AG08395 (cell line): ENCODE data around the gene ATP4A.
"Not testable (repeated sequence)": the region's sequence is repeated elsewhere in the genome, so short reads cannot be mapped to it uniquely, and the experiment has no call there.

Source experiments
- DNase-seq: peaks from one replicate; pipeline ENCODE4 v3.0.0; 2012; ENCODE audit warnings: mixed read lengths, low spot score

ATP4A gene

DNA sequence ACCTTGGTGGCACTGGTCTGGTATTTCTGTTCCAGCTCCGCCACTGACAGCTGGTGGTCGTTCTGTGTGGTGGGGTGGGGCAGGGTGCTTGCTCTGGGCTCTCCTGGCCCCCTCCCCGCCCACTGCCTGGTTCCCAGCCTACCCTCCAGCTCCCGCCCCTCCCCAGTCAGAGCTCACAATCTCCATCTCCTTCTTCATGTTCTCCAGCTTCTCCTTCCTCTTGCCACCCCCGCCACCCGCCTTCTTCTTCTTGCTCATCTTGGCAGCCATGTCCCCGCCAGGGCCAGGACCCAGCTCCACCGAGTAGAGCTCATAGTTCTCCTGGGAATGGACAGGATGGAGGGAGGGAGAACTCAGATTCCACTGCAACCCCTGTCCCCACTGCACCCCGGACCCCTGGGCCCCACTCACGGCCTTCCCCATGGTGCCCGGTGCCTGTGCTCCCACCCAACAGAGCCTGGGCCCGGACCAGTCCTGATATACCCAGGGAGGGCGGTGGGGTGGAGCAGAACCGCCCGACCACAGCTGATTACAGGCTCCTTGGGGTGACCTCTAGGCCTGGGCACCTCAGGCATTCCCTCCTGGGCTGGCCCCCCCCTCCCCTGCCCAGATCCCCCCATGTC is at the start of gene ATP4A:
Gene ATP4A (minus strand): TSS at position 452 of the 623 bp plus-strand sequence. CDS start 29 bp downstream, at position 423.
- DNase-seq = no peak

- DNase-seq = peak; percentile 98
Measured at GRCh38 chr19:35612559-35613321, 49.3 kb upstream of the ATP4A start, which contains the start of gene HAUS5. TSS of gene HAUS5 (plus strand) at chr19:35612735. CDS start at chr19:35612795, 60 bp downstream.

- DNase-seq = no peak
Measured at GRCh38 chr19:35612224-35612558, 48.7 kb upstream of the ATP4A start.

- DNase-seq = no peak
Measured at GRCh38 chr19:35609851-35610353, 46.4 kb upstream of the ATP4A start.

- DNase-seq = no peak
Measured at GRCh38 chr19:35608251-35608650, 44.8 kb upstream of the ATP4A start.

DNA sequence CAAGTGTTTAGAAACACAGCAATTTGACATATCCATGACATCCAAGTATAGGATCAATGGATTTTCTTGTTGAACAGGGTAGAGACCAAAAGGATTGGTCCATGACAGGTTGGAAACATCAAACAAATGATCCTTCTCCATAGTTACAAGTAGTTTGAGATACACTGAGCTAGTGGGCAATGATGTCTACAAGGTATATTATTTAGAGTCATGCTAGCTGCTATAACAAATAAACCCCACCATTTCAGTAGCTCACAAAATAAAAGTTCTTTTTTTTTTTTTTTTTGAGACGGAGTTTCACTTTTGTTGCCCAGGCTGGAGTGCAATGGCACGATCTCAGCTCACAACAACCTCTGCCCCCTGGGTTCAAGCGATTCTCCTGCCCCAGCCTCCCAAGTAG is 44.2 kb upstream of the ATP4A start:
- DNase-seq = no peak

DNA sequence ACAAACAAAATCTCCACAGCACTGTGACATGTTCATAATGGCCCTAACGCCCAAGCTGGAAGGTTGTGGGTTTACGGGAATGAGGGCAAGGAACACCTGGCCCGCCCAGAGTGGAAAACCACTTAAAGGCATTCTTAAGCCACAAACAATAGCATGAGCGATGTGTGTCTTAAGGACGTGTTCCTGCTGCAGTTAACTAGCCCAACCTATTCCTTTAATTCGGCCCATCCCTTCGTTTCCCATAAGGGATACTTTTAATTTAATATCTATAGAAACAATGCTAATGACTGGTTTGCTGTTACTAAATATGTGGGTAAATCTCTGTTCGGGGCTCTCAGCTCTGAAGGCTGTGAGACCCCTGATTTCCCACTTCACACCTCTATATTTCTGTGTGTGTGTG is 43.7 kb upstream of the ATP4A start:
- not testable (repeated sequence) for DNase-seq

DNA sequence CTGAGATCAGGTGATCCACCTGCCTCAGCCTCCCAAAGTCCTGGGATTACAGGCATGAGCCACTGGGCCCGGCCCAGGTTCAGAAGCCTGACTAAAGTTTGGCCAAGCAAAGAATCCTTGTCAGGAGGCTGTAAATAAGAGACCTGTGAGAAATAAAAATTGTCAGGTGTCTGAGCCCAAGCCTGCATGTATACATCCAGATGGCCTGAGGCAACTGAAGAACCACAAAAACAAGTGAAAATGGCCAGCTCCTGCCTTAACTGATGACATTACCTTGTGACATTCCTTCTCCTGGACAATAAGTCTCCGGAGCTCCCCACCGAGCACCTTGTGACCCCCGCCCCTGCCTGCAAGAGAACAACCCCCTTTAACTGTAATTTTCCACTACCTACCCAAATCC is 41.0 kb upstream of the ATP4A start:
- not testable (repeated sequence) for DNase-seq

GRCh38 chr19:35601971-35602370 is 38.5 kb upstream of the ATP4A start:
- DNase-seq = no peak

- peak; percentile 19 for DNase-seq
Measured at GRCh38 chr19:35596366-35596999, 33.0 kb upstream of the ATP4A start.

GRCh38 chr19:35595928-35596327 is 32.5 kb upstream of the ATP4A start:
- DNase-seq = no peak

- DNase-seq = not testable (repeated sequence)
Measured at GRCh38 chr19:35595026-35595425, 31.6 kb upstream of the ATP4A start.

DNA sequence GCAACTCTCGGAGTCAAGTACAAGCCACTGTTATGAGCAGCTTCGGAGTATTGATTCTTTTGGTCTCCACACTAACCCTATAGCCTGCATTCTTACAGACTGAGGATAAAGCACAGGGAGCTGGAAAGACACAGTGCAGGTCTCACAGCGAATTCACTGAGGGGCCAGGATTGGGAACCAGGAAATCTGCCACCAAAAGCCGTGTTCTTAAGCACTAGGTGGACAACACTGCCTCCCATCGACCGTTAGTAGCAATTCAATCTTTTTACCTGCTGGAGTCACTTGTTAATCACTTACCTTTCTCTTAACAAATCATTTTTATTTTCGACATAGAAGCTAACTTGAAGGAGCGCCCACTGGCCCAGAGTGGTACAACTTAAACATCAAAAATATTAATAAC is 28.8 kb upstream of the ATP4A start:
- peak; percentile 31 for DNase-seq

GRCh38 chr19:35590875-35591274 is 27.4 kb upstream of the ATP4A start:
- no peak for DNase-seq

- DNase-seq = no peak
Measured at GRCh38 chr19:35587321-35587720, 23.9 kb upstream of the ATP4A start.

- DNase-seq = no peak
Measured at GRCh38 chr19:35585848-35586247, 22.4 kb upstream of the ATP4A start, which contains the start of gene PMIS2. TSS of gene PMIS2 (plus strand) at chr19:35586173. CDS start at chr19:35586260, 87 bp downstream.

- no peak for DNase-seq
Measured at GRCh38 chr19:35582760-35583159, 19.3 kb upstream of the ATP4A start.

DNA sequence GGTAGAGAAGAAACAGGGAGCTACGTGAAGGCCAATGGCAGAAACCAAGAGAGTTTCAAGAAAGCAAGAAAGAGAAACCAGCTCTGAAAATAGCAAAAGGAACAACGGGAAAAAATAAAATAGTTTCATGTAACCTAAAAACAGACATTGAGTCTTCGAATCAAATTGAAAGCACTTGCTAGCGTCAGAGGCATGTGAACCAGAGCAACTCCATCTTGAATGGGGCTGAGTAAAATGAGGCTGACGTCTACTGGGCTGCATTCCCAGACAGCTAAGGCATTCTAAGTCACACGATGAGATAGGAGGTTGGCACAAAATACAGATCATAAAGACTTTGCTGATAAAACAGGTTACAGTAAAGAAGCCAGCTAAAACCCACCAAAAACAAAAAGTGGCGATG is 15.2 kb upstream of the ATP4A start:
- DNase-seq = no peak

DNA sequence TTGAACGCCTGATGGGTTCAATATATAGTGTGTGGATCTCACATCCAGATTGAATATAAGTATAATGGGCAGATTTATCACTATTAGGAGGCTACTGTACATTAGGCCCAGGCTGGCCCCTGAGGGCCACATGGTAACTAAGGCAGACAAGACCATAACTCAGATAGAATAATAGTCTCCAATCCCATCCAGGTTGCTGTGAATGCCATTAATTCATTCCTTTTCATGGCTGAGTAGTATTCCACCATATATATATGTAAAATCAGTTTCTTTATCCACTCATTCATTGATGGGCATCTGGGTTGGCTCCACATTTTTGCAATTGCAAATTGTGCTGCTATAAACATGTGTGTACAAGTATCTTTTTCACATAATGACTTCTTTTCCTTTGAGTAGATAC is 14.5 kb upstream of the ATP4A start:
- DNase-seq = no peak

DNA sequence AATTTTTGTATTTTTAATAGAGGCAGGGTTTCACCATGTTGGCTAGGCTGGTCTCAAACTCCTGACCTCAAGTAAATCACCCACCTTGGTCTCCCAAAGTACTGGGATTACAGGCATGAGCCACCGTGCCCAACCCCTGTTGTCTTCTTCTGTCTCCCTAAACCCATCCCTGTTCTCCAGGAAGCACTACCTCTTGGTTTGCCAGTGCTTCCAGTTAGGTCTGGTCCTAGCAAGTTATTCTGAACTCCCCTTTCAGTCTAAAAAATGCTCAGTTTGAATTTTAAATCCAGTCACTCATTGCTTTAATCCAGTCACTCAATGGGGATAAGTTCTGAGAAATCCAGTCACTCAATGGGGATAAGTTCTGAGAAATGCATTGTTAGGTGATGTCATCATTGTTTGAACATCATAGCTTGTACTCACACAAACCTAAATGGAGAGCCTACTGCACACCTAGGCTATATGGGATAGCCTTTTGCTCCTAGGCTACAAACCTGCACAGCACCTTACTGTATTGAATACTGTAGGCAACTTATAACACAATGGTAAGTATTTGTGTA is 8.0 kb upstream of the ATP4A start:
- no peak for DNase-seq

DNA sequence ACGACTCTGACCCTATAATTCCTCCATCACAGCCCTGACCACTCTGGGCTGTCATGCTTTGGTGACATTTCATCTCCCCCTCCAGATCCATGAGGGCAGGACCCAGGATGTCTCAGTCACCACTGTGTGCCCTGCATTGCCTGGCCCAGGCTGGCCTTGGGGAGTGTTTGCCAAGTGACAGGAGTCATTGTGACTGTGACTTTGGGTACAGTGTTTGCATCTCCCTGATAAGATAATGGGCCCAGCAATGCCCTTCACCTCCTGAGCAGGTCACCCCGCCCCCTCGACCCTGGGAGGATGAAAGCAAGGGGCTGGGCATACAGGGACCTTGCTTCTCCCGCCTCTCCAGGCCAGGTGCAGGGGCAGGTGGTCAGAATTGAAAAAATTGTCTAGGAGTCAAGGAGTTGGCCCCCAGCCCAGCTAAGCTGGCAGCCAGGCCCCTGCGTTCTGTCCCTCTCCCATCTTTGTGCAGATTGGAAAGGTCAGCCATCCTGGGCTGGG is 5.9 kb upstream of the ATP4A start:
- DNase-seq = no peak

- DNase-seq = no peak
Measured at GRCh38 chr19:35566738-35567137, 3.3 kb upstream of the ATP4A start.
